ENCODE measurements around the gene PIK3C2G.
"Not testable (repeated sequence)": the region's sequence is repeated elsewhere in the genome, so short reads cannot be mapped to it uniquely, and the experiment has no call there.

PIK3C2G gene

GRCh38 chr12:18684430-18684829, 423.1 kb downstream of the PIK3C2G start:
- in situ Hi-C loops (cut with HindIII; ENCODE audit: low sequenced_read_pairs), result loop anchor here (10.0 kb wide), 1 partner anchor 50 kb away; the partner anchor contains the start of genes CAPZA3 and PLCZ1

- in situ Hi-C loops (cut with HindIII; ENCODE audit: low sequenced_read_pairs), result loop anchor here (10.0 kb wide), 1 partner anchor 45 kb away; the partner anchor contains the start of genes CAPZA3 and PLCZ1
Measured at GRCh38 chr12:18689771-18690170, 428.5 kb downstream of the PIK3C2G start.

GRCh38 chr12:18690653-18691052, 429.3 kb downstream of the PIK3C2G start:
- in situ Hi-C loops (cut with HindIII; ENCODE audit: low sequenced_read_pairs), result no loop called here

GRCh38 chr12:18693986-18694385, 432.7 kb downstream of the PIK3C2G start:
- in situ Hi-C loops (cut with HindIII; ENCODE audit: low sequenced_read_pairs), result not testable (repeated sequence)

- in situ Hi-C loops (cut with HindIII; ENCODE audit: low sequenced_read_pairs), result no loop called here
Measured at GRCh38 chr12:18696971-18697602, 435.8 kb downstream of the PIK3C2G start.

All from DLD1 (cell line).